ENCODE results near the gene ZNF18.

Gene ZNF18

DNA sequence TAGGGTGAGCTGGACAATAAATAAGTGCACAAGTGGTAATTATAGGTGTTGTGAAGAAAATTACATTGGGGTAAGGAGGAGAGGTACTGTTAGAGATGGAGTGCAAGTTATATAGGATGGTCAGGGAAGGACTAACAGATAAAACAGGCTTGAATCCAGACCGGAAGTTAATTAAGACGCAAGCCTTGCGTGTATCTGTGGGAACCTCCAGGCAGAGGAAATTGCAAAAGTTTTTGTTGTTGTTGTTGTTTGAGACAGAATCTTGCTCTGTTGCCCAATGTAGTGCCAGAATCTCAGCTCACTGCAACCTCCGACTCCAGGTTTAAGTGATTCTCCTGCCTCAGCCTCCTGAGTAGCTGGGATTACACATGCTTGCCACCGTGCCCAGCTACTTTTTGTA is 2.4 kb upstream of the ZNF18 start:
- 0 out of 2 replicates have a peak, but pooled peaks cover 5% of the 10 kb centered on the region for H3K4me1 ChIP-seq (ENCODE audit: low read length)
- no peak overlapping the region for H3K9ac ChIP-seq (ENCODE audit: low read length)
- H3K27ac ChIP-seq (ENCODE audit: low read length) = no peak overlapping the region
- H3K79me2 ChIP-seq (ENCODE audit: low read length) = no peaks in the 10 kb centered on the region; the same call in 1 of the 2 replicates
- H3K4me2 ChIP-seq (ENCODE audit: low read length) = no peak overlapping the region
- no peaks in the 10 kb centered on the region for H4K20me1 ChIP-seq (ENCODE audit: insufficient read depth, low read length)
- H3K27me3 ChIP-seq (ENCODE audit: low read depth, low read length) = no peaks in the 10 kb centered on the region
- TF ChIP-seq EZH2phosphoT487 (IDR thresholded peaks at IDR 0.05; ENCODE audit: low read depth) = no peak
- TF ChIP-seq, protein P1, sequence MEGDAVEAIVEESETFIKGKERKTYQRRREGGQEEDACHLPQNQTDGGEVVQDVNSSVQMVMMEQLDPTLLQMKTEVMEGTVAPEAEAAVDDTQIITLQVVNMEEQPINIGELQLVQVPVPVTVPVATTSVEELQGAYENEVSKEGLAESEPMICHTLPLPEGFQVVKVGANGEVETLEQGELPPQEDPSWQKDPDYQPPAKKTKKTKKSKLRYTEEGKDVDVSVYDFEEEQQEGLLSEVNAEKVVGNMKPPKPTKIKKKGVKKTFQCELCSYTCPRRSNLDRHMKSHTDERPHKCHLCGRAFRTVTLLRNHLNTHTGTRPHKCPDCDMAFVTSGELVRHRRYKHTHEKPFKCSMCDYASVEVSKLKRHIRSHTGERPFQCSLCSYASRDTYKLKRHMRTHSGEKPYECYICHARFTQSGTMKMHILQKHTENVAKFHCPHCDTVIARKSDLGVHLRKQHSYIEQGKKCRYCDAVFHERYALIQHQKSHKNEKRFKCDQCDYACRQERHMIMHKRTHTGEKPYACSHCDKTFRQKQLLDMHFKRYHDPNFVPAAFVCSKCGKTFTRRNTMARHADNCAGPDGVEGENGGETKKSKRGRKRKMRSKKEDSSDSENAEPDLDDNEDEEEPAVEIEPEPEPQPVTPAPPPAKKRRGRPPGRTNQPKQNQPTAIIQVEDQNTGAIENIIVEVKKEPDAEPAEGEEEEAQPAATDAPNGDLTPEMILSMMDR (IDR thresholded peaks at IDR 0.05; ENCODE audit: low read depth, low read length) = no peak
- H2AFZ ChIP-seq (ENCODE audit: low read depth, low read length) = no peak overlapping the region
- H3K36me3 ChIP-seq (replicated peaks; ENCODE audit: low read depth, low read length) = no peaks in the 10 kb centered on the region
- H3K4me3 ChIP-seq (ENCODE audit: low read length) = no peak overlapping the region
- H3K9me3 ChIP-seq (ENCODE audit: insufficient read depth, low read length) = no peaks in the 10 kb centered on the region

DNA sequence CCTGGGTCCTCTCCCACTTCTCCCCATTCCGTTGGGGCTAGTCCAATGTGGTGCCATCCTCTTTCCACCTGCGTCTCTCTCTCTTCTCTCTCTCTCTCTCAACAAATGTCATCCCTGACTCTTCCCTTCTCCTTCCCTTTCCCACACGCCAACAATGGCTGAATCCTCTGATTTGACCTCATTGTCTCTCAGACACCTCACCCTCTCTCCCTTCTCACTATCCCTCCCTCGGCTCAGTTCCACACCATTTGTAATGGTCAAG is 628 bp upstream of the ZNF18 start:
- Histone ChIP-seq H3K27me3 (ENCODE audit: low read depth, low read length) (no peaks in the 10 kb centered on the region), H3K4me2 (ENCODE audit: low read length) (peak overlapping the region; percentile 92), H2AFZ (ENCODE audit: low read depth, low read length) (peak overlapping the region; percentile 99), H3K4me1 (ENCODE audit: low read length) (0 out of 2 replicates have a peak, but pooled peaks cover 5% of the 10 kb centered on the region), H3K4me3 (ENCODE audit: low read length) (peak overlapping the region; percentile 92), H3K9ac (ENCODE audit: low read length) (peak overlapping the region; percentile 66), H3K27ac (ENCODE audit: low read length) (peak overlapping the region; percentile 16; the same call in 1 of the 2 replicates), H3K36me3 (replicated peaks; ENCODE audit: low read depth, low read length) (no peaks in the 10 kb centered on the region), H4K20me1 (ENCODE audit: insufficient read depth, low read length) (no peaks in the 10 kb centered on the region), H3K79me2 (ENCODE audit: low read length) (no peaks in the 10 kb centered on the region; the same call in 1 of the 2 replicates), H3K9me3 (ENCODE audit: insufficient read depth, low read length) (no peaks in the 10 kb centered on the region)
- TF ChIP-seq, protein P1 (IDR thresholded peaks at IDR 0.05; ENCODE audit: low read depth, low read length) = no peak
- TF ChIP-seq EZH2phosphoT487 (IDR thresholded peaks at IDR 0.05; ENCODE audit: low read depth) = no peak

DNA sequence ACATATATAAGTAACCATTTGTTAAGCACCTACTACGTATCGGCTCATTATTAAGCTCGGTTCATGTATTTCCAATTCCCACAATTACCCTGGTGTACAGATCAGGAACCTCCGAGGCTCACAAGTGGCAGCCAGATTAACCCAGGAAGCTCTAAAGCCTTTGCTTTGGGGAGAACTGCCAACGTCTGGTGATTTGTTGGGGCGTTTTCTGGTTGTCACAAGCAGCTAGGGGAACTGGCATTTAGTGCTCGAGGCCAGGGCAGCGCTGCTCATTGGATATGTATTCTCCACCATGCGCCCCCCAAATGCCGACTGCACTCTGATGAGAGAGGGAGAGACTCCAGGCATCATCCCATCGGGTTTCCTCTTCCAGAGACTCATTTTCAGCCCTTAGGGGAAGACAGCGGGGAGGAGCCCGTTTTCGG is 541 bp downstream of the ZNF18 start:
- Histone ChIP-seq H4K20me1 (ENCODE audit: insufficient read depth, low read length) (no peaks in the 10 kb centered on the region), H3K9me3 (ENCODE audit: insufficient read depth, low read length) (no peaks in the 10 kb centered on the region), H3K27me3 (ENCODE audit: low read depth, low read length) (no peaks in the 10 kb centered on the region), H3K36me3 (replicated peaks; ENCODE audit: low read depth, low read length) (no peaks in the 10 kb centered on the region), H3K4me3 (ENCODE audit: low read length) (peak overlapping the region; percentile 92), H3K27ac (ENCODE audit: low read length) (peak overlapping the region; percentile 52), H3K4me2 (ENCODE audit: low read length) (peak overlapping the region; percentile 62), H2AFZ (ENCODE audit: low read depth, low read length) (peak overlapping the region; percentile 60; the same call in 1 of the 2 replicates), H3K79me2 (ENCODE audit: low read length) (no peaks in the 10 kb centered on the region; the same call in 1 of the 2 replicates), H3K4me1 (ENCODE audit: low read length) (0 out of 2 replicates have a peak, but pooled peaks cover 5% of the 10 kb centered on the region), H3K9ac (ENCODE audit: low read length) (peak overlapping the region; percentile 81)
- no peak for TF ChIP-seq EZH2phosphoT487 (IDR thresholded peaks at IDR 0.05; ENCODE audit: low read depth)
- TF ChIP-seq, protein P1 (IDR thresholded peaks at IDR 0.05; ENCODE audit: low read depth, low read length) = no peak

DNA sequence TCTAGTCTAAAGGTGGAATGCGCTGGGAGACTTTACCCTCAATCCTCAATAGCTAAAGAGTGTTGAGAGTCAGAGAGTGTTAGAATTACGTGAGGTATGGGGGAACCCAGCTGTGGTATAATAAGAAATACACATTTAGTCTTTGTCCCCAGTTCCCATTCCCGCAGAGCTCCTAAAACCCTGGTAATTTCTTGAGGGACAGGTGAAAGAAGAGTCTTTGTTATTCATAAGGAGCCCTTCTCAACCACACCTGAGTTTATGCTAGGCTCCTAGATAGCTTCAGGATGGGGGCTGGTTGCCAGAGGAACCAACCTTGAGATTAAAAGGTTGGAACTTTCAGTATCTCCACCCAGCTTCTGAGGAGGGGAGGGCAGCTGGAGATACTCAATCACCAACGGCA is 5.8 kb downstream of the ZNF18 start:
- H3K4me2 ChIP-seq (ENCODE audit: low read length) = no peak overlapping the region
- H3K4me3 ChIP-seq (ENCODE audit: low read length) = no peak overlapping the region
- no peaks in the 10 kb centered on the region for H3K27me3 ChIP-seq (ENCODE audit: low read depth, low read length)
- H3K27ac ChIP-seq (ENCODE audit: low read length) = no peak overlapping the region
- H3K9me3 ChIP-seq (ENCODE audit: insufficient read depth, low read length) = no peaks in the 10 kb centered on the region
- H2AFZ ChIP-seq (ENCODE audit: low read depth, low read length) = no peak overlapping the region
- TF ChIP-seq, protein P1 (IDR thresholded peaks at IDR 0.05; ENCODE audit: low read depth, low read length) = no peak
- TF ChIP-seq EZH2phosphoT487 (IDR thresholded peaks at IDR 0.05; ENCODE audit: low read depth) = no peak
- 0 out of 2 replicates have a peak, but pooled peaks cover 2% of the 10 kb centered on the region for H3K4me1 ChIP-seq (ENCODE audit: low read length)
- peaks cover 6% of the 10 kb centered on the region for H3K36me3 ChIP-seq (replicated peaks; ENCODE audit: low read depth, low read length)
- H4K20me1 ChIP-seq (ENCODE audit: insufficient read depth, low read length) = no peaks in the 10 kb centered on the region
- H3K79me2 ChIP-seq (ENCODE audit: low read length) = no peaks in the 10 kb centered on the region
- no peak overlapping the region for H3K9ac ChIP-seq (ENCODE audit: low read length)

All from OCI-LY3 (cell line).